GM21737 (cell line): Measurements from ENCODE around the gene ZC3H13.

Experiments used
- ATAC-seq: cut with Tn5 transposase; IDR thresholded peaks from one replicate; pipeline ENCODE4 v1.9.1; 2021; ENCODE audit warnings: mild to moderate bottlenecking, moderate library complexity; ENCODE audit not compliant: unreplicated experiment

ZC3H13 gene

DNA sequence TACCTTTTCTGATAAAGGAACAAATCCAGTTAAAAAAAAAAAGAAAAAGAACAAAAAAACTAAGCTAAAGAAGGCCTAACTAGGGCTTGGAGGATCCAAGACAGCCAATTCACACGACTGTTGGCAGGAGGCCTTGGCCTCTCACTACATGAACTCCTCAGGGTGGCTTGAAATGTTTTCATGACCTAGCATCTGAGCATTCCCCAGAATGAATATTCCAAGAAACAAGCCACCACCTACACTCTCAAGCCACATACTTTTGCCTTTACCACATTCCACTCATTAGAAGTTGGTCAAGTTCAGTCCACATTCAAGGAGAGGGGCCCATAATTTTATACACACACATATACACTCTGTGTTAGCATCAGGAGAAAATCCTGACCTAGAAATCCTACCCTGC is 103.4 kb downstream of the ZC3H13 start:
- no peak for ATAC-seq

DNA sequence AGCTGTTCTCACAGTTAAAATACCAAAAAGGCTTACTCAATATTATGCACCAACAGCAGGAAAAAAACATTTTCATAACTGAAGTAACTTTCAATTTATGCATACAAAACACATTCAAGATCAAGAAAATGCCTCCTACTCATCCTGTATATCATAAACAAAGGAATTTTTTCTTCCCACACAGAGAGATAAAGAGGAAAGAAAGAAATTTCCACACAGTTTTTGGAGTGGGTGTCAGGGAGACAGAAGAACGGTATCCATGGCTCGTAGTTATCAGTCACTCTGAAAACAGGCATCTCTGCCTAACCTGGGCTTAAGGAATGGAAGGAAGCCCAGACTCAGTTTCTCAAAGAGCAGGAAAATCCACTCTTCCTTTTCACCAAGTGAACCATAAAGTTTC is 108.6 kb downstream of the ZC3H13 start:
- no peak for ATAC-seq

DNA sequence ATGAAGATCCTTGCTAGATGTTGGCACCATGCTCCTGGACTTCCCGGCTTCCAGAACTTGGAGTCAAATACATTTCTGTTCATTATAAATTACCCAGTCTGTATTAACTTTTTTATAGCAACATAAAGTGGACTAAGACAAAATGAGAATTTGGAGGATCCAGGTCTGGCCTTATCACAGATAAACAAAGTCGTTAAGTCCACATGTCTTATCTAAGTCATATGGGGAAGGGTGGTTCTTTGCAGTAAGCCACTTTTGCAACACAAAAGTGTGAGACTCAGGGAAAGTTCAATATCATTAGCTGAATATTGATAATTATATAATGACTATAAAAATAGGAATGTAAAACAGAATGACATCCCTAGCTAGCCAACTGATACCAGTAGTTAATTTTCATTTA is 109.4 kb downstream of the ZC3H13 start:
- ATAC-seq = no peak

DNA sequence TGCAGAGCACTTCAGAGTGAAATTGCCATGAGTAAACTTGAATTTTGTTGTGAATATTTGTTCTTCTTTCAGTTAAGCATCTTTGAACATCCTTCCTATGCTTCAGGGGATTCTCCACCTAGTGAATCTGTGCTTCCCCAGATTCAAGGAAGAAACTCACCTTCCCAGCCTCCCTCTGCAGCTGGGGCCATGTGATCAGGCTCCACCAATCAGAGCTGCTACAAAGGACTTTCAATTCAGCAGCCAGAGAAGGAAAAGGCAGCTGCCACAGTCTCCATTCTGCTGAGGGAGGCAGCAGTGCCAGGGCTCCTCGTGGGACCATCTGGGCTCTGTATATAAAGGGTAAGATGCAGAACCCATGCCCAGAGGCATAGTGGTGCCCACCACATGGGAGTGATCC is 111.3 kb downstream of the ZC3H13 start:
- no peak for ATAC-seq

DNA sequence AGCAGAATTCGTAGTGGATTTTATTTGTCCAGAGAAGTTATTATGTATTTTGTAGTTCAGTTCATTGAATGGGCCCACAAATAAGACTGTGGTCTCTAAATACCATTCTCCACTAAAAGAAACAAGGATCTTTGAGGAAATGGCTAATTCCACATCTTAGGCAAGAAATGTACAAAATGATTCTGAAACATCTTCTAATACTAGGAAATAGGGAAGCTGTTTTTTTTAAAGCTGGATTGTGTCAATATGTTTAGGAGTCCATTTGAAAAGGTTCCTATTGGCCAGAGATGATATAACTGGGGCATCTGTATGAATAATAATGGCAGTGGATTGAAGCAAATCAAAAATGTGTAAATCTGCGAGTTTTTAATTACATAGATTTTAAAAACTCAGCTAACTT is 112.5 kb downstream of the ZC3H13 start:
- no peak for ATAC-seq

DNA sequence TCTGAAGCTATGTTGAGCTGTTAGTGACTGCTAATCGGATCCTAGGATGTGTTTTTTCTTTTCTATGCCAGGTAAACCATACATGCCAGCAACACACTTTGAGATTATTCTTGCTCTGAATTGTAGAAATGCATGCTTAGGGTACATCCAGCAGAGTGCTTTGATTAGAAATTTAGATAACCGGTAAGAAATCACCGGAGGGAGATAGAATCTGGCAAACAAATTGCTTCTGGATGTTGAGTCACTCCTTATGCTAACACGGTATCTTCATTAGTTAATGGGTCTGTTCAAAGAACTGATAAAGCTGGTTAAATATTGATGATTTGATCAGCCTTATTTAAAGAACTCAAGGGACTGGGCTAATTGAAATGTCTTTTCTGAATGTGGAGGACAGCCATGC is 115.9 kb downstream of the ZC3H13 start:
- ATAC-seq = no peak

DNA sequence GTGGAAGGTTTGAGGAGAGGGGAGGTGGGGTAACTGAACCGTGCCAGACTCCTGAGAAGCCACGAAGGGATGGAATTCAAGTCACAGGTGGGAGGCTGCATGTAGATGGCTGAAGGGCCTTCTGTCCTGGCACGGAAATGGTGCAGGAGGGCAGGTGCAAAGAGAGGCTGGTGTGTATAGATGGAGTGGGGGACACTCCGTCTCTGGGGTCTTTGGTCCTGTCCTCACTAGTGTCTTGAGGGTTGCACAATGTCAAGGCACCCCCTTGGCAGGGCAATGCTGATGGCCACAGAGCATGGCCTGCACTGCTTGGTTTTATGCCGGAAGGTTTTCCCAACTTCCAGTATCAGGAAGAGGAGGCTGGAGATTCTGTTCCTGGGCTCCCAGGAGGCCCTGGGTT is 118.3 kb downstream of the ZC3H13 start:
- no peak for ATAC-seq

DNA sequence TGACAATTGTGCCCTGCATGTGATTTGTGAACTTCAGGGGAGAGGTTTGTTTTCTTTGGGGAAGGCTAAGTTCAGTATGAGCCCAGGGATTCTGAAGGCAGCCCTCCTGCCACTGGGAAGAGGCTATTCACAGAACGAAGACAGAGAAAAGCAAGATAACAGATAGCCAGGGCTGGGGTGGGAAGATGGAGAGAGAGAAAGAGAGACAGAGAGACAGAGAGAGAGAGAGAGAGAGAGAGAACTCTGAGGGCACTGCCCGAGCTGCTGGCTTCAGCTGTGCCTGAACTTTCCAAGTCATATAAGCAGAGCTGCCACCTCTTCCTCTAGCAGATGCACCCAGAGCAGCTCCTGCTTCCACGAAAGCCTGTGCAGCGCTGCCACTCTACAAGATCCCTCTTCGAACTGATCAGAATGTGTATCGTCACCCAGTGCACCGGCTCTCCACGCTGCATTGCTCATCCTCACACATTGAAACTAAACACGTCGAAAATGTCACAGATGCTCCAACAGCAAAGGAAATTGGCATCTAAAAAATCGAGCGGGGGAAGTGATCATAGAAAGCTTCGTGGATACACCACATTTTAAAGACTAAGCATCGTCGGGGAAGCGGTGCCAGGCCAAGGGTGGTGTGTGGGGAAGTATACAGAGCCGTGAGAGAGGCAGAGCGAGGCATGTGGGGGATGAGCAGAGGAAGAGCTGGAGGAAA is 119.2 kb downstream of the ZC3H13 start:
- ATAC-seq = no peak

DNA sequence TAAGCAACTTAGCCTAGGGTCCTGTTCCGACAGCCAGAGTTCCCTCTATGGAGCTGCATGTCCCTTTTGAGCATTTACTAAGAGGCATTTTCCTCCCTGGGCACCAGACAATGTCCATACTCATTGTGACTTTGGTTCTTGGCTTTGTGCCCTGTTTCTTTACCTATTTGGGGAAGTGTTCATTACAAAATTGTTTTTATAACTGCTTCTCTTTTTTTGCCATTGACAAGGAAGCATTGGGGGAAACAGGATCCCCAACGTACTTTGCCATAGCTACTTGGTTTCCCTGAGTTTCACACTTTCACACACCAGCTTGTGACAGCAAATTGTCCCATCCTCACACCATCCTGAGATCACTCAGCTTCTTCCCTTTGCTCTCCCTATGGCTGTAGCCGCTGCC is 119.9 kb downstream of the ZC3H13 start:
- no peak for ATAC-seq

DNA sequence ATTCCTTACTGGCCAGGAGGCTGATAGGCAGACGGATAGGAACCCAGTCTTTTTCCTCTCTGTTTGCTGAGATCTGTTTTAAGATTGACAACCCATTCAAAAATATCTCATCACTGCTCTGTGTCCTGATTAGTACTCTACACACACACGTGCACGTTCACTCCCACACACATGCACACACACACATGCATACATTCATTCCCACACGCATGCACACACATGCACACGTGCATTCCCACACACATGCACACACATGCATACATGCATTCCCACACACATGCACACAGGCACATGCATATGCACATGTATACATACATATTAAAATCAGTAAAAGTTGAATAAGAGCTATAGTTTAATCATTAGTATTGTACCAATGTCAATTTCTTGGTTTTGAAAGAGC is 120.4 kb downstream of the ZC3H13 start:
- no peak for ATAC-seq

DNA sequence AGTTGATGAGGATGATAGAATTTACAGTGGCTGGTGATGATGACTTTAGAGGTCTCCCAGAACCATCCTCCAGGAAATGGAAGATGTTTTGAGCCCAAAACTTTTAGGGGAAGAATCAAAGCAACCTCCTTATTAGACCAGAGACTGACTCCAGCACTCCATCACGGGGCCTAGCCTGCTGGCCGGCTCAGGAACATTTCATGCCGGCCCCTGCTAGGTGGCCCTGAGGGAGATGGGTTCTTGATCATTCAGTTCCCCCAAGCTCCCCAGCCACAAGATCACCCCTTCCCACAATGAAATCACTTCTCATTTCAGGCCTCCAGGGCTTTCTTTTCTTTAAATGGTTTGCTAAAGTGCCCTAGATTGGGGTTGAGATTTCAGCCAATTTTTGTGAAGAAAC is 121.3 kb downstream of the ZC3H13 start:
- ATAC-seq = no peak

DNA sequence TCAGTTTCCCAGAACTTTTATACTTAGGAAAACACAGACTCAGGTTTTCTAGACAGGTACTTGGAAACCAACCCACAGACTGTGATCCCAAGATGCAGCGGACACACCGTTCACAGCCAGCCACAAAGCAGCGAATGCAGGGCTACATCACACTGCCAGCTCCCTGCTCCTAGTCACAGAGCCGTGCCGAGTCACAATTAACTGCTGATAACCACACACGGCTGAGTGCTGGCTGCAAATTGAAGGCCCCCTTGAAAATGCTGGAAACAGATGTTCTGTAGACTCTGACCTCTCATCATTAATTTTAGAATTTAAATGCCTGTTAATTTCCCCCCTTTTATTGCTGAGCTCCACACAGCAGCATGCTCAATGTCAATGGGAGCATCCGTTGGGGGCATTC is 122.4 kb downstream of the ZC3H13 start:
- ATAC-seq = no peak

DNA sequence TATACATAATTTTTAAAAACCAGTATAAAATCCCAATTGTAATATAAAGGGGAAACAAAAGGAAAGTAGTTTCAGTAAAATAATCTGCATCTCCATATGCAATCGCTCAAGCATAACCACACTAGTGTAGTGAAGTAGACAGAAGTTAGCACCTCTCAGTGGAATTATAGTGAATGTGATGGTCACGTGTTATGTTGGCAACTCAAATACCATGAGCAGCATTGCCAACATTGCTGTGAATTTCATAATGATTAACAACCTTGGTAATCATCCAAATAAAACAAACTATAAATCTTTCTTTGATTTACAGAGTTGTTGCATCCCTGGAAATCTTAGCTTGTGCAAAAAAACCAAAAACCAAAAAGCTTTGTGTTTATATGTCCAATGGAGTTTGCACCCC is 123.7 kb downstream of the ZC3H13 start:
- ATAC-seq = no peak

DNA sequence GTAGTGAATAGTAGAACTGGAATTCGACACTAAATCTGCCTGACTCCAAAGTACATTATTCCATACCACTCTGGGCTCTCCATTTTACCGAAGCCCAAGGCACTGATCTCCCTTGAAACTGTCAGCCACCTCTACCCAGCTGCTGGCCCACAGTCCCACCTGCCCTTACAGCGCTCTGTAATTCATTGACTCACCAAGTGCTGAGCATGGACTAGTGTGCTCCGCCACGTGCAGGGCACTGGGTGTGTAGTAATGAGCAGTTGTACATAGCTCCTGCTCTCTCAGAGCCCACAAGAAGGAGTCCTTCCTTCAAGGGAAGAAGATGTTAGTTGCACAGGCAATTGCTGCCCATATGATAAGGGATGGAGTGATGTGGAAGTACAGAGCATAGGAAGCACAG is 124.4 kb downstream of the ZC3H13 start:
- ATAC-seq = no peak

DNA sequence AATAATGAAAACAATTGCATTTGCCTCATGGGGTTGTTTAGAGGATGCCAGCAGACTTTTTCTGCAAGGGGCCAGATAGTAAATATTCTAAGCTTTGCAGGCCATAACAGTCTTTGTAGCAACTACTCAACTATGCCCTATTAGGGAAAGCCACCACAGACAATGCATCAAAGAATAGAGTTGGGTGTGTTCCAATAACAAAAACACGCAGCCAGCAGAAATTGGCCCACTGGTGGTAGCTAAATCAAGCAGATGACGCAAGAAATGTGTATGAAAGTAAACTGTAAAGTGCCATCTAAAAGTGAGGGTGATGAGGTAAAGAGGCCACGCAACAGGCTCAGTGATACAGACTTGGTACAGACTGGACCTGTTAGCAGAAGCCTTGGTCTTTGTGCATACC is 125.8 kb downstream of the ZC3H13 start:
- ATAC-seq = no peak

DNA sequence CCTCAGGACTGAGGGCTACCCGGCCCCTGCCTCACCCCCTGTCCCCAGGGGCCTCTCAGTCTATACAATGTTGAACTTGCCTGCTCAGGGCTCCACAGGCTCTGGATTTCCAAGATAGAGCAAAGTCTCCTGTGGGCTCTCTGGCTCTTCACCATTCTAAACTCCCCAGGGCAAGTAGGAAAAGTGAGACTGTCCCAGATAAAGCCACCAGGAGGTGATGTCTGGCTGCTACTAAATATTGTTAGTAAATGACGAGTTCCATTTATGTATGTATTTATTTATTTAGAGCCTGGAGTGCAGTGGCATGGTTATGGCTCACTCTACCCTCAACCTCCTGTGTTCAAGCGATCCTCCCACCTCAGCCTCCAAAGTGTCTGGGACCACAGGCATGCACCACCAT is 127.4 kb downstream of the ZC3H13 start:
- no peak for ATAC-seq

DNA sequence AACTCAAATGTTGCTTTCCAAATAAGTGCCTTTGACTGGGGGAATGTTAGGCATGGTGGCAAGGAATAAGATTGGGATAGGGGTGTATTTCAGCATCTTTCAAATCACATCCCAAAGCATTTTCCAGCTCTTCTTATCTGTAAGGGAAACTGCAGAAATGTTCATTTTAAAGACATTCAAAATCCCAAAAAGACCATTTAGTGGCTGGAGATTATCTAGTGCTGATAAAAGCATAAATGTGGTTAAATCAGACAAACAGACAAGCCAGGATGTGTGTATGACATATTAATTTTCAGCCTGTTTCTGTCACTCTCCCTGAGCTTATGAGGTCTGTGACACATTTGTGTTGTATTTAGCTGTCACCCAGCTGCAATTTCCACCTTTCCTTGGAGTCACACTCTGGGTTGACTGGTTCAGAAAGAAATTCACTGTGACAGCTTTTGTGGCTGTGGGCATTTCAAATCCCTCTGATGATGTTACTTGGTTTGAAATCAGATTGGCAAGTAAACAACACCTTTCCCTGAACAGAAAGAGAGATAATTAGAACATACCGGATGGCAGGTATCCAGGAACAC is 131.3 kb downstream of the ZC3H13 start:
- ATAC-seq = no peak

DNA sequence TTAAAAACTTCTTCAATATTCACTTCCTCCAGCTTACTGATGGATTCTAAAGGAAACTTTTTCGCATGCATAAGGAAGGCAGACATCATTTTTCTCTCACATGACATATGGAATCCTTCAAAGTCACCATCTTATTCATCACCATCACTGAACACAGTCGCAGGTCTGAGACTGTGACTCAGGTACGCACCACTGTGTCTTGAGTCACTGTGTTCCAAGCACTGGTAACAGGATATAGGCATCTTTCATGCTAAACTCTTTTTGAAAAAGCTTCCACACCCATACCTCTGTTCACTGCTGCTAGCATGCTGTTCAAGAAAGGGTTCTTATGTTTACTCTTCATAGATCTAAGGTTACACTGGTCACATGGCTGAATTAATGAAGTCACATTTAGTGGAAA is 133.9 kb downstream of the ZC3H13 start:
- no peak for ATAC-seq

DNA sequence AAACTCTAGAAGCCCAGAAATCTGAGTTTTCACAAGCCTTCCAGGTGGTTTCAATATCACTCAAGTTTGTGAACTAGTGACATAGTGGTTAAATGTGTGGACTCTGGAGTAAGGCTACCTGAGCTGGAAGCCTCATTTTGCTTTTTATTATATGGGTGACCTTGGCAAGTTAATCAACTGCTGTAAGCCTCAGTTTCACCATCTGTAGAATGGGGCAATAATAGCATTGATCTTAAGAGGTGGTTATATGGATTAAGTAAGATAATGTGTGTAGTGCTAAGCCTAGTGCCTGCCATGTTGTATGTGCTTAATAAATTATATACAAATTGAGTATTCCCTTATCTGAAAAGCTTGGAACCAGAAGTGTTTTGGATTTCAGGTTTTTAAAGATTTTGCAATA is 135.5 kb downstream of the ZC3H13 start:
- ATAC-seq = no peak

DNA sequence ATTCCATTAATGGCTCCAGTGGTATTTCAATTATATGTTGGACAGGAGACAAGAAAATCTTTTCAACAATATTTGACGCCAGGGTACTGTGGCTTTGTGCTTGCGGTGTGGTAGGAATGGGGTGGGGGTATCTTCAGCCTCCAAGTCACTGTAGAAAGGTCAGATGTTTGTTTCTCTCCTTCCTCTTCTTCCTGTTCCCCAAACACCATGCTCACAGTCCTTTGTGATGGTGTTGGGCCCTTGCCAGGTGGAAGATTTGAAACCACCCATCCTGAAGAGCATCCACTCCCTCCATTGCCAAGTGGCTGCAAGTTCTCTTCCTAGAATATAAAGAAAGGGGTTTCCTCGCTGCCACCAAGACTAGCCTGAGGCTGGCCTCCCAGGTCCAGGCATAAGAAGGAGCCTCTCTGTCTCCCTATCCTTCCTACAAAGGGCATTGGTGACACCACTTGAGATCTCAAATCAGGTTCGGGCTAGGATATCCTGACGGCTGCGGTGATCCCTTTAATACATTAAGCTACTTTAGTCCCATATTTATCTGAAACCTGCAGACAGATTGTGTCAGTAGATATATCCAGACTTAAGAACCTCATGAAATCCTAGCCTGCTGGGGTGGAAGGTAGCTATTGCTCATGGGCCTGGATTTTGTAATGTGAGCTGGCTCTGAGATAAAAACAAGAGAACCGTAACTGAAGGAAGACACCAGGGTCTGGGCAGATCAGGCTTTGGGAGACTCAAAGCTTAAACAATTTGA is 136.7 kb downstream of the ZC3H13 start:
- ATAC-seq = no peak

DNA sequence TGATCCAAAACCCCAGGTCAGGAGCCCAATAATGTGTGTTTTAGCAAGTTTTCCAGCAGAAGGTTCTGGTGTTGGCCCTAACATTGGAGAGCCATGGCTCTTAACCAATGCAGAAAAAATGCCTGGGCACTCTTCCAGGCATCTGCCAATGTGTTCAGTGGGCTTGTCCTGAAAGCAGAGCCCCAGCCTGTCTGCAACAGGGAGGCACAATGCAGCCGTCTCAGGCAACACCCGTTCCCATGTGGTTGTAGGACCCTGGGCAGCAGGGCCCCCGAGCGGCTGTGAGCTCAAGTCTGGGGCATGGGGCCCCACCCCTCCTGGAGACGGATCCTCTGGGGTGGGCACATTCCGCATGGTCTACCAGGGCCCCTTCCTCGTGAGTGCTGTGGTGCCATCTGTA is 142.9 kb downstream of the ZC3H13 start:
- no peak for ATAC-seq

DNA sequence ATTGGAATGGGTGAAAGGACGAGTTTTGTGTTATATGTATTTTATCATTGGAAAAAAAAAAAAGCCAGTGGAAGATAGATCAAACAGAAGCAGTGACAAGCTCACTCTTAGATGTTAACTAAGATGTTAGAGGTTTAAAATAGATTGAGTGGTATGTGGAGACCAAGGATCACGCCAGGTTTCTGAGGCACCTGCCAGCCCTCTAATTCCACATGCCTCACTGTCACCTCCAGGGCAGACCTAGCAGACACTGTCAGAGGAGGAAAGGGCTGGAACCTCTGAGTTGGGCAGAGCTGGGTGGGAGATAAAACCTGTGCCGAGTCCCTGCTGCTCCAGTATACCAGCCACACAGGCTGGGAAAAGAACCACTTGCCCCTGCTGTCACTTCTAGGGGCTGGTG is 143.5 kb downstream of the ZC3H13 start:
- no peak for ATAC-seq
